ENCODE results near the gene PDGFD.

Gene PDGFD

DNA sequence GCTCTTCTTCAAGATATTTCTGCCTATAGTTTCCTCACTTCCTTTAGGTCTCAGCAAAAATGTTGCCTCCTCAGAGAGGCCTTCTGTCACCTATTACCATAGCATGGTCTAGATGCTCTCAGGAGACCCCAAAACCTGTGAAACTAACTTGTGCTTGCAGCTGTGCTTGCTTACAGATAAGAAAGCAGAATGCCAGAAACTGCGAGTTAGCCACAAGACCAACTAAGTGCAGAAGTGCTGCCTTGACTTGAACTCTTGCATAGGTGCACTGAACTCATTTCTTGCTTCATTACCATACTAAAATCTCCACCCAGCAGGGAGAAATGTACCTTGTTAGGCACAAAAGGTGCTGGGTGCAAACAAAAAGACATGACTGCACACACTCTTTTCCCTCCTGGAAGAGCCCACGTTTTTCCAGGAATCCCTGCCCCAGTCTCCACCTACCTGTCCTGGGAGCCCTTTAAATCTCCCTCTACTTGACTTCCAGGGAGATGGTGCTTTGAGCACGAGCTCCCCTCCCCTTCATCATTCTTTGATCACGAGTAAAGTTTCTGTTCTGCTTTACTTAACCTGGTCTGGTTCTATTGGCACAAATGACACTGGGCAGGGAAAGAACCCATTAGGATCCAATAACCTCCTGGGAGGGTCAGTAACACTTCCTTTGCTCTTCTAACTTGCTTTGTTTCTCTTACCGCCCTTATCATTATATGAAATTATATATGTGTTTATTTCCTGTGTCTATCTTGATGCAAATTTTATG is 265.2 kb downstream of the PDGFD start:
- TF ChIP-seq EGR1 (IDR thresholded peaks at IDR 0.05) = no peak
- no peak for TF ChIP-seq FOXM1 (IDR thresholded peaks at IDR 0.05; ENCODE audit: borderline replicate concordance, low read depth)
- TF ChIP-seq, protein P1, sequence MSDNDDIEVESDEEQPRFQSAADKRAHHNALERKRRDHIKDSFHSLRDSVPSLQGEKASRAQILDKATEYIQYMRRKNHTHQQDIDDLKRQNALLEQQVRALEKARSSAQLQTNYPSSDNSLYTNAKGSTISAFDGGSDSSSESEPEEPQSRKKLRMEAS (IDR thresholded peaks at IDR 0.05) = no peak
- no peak for TF ChIP-seq NFIC (IDR thresholded peaks at IDR 0.05)
- TF ChIP-seq EP300 (IDR thresholded peaks at IDR 0.05; ENCODE audit: borderline replicate concordance) = no peak
- no peak for TF ChIP-seq CREB1 (IDR thresholded peaks at IDR 0.05; ENCODE audit: low read depth)
- TF ChIP-seq TCF12 (IDR thresholded peaks at IDR 0.05; ENCODE audit: low read depth) = no peak
- TF ChIP-seq ZBTB7A (IDR thresholded peaks at IDR 0.05; ENCODE audit: low read depth) = no peak
- TF ChIP-seq REST (IDR thresholded peaks at IDR 0.05; ENCODE audit: low read depth) = no peak

GRCh38 chr11:103898065-103898464 is 265.9 kb downstream of the PDGFD start:
- TF ChIP-seq FOXM1 (IDR thresholded peaks at IDR 0.05; ENCODE audit: borderline replicate concordance, low read depth) (no peak), YY1 (IDR thresholded peaks at IDR 0.05; ENCODE audit: low read depth) (no peak), TAF1 (IDR thresholded peaks at IDR 0.05; ENCODE audit: low read depth) (no peak), CREB1 (IDR thresholded peaks at IDR 0.05; ENCODE audit: low read depth) (no peak), TCF12 (IDR thresholded peaks at IDR 0.05; ENCODE audit: low read depth) (no peak)
- TF ChIP-seq, protein P2, sequence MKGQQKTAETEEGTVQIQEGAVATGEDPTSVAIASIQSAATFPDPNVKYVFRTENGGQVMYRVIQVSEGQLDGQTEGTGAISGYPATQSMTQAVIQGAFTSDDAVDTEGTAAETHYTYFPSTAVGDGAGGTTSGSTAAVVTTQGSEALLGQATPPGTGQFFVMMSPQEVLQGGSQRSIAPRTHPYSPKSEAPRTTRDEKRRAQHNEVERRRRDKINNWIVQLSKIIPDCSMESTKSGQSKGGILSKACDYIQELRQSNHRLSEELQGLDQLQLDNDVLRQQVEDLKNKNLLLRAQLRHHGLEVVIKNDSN (IDR thresholded peaks at IDR 0.05) = no peak

DNA sequence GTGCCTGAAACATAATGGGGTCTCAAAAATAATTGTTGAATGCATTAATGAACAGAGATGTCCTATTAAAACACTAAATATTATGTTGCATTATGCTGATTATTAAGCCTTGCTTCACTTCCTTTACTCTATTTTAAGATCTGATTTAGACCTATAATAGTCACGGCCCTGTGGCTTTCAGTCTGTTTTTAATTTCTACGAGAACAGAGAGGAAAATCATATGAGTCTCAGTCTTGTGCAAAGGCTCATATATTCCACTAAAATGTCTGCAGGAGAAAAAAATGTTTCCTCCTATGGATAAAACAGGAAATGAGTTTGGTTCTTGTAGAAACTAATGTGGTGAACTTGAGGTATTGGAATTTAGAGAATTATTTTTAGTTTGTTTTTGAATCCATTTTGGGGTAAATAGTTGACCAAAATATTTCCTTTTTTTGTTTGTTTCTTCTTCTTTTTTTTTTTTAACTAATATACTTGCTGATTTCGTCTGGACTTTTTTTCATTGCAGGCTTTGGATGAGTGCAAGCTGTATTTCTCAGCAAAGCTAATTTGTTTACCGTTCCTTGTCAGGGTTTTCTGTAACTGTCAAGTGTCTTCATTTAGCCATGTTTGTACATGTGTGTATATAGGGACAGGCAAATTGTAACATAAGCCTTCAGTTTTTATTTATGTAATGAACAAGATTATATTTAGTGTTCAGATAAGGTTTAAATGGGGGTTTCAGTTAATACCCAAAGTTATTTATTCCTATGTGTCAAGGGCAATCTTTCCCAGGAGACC is 266.6 kb downstream of the PDGFD start:
- no peak for TF ChIP-seq EP300 (IDR thresholded peaks at IDR 0.05; ENCODE audit: borderline replicate concordance)
- no peak for TF ChIP-seq EGR1 (IDR thresholded peaks at IDR 0.05)
- TF ChIP-seq NFIC (IDR thresholded peaks at IDR 0.05) = no peak
- TF ChIP-seq CEBPB (IDR thresholded peaks at IDR 0.05) = no peak

DNA sequence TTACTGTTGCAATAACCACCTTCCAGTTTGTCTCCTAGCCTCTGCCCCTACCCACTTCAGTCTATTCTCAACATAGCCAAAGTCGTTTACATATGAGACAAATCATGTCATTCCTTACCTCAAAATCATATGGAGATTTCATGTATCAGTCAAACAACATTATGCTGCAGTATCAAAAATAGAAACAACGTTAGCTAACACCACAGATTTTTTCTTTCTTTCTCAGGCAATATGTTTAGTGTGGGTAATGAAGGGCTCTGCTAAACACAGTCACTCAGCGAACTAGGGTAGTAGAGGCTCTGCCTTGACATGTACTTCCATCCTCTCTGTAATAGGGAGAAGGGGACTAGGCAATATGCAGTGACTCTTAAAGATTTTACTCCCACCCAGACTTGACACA is 268.8 kb downstream of the PDGFD start:
- TF ChIP-seq NFIC (IDR thresholded peaks at IDR 0.05) = no peak
- no peak for TF ChIP-seq EGR1 (IDR thresholded peaks at IDR 0.05)
- TF ChIP-seq TCF12 (IDR thresholded peaks at IDR 0.05; ENCODE audit: low read depth) = no peak
- no peak for TF ChIP-seq TAF1 (IDR thresholded peaks at IDR 0.05; ENCODE audit: low read depth)
- TF ChIP-seq REST (IDR thresholded peaks at IDR 0.05; ENCODE audit: low read depth) = no peak
- no peak for TF ChIP-seq EP300 (IDR thresholded peaks at IDR 0.05; ENCODE audit: borderline replicate concordance)
- TF ChIP-seq ZBTB7A (IDR thresholded peaks at IDR 0.05; ENCODE audit: low read depth) = no peak
- no peak for TF ChIP-seq TEAD4 (IDR thresholded peaks at IDR 0.05)
- no peak for TF ChIP-seq FOXM1 (IDR thresholded peaks at IDR 0.05; ENCODE audit: borderline replicate concordance, low read depth)
- TF ChIP-seq CEBPB (IDR thresholded peaks at IDR 0.05) = no peak
- no peak for TF ChIP-seq YY1 (IDR thresholded peaks at IDR 0.05; ENCODE audit: low read depth)
- no peak for TF ChIP-seq RAD21 (IDR thresholded peaks at IDR 0.05; ENCODE audit: low read depth)
- TF ChIP-seq CREB1 (IDR thresholded peaks at IDR 0.05; ENCODE audit: low read depth) = no peak

DNA sequence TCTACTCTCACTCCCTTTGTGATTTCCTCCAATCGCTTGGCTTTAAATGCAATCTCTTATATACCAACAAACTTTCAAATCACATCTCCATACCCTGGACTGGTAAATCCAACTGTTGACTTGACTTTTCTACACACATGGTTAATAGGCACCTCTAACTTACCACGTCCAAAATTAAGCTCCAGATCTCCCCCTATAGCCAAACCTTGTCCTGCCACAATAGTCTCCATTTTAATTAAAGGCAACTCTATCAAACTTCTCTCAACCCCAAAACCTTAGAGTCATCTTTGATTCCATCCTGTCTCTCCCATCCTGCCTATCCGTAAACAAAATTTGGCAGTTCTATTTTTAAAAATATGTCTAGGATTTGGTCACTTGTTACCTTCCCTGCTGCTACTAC is 269.3 kb downstream of the PDGFD start:
- TF ChIP-seq CEBPB (IDR thresholded peaks at IDR 0.05) (no peak), EGR1 (IDR thresholded peaks at IDR 0.05) (no peak), FOXM1 (IDR thresholded peaks at IDR 0.05; ENCODE audit: borderline replicate concordance, low read depth) (no peak), TEAD4 (IDR thresholded peaks at IDR 0.05) (no peak), YY1 (IDR thresholded peaks at IDR 0.05; ENCODE audit: low read depth) (no peak), TAF1 (IDR thresholded peaks at IDR 0.05; ENCODE audit: low read depth) (no peak), REST (IDR thresholded peaks at IDR 0.05; ENCODE audit: low read depth) (no peak), NFIC (IDR thresholded peaks at IDR 0.05) (no peak), ZBTB7A (IDR thresholded peaks at IDR 0.05; ENCODE audit: low read depth) (no peak), EP300 (IDR thresholded peaks at IDR 0.05; ENCODE audit: borderline replicate concordance) (no peak), RAD21 (IDR thresholded peaks at IDR 0.05; ENCODE audit: low read depth) (no peak)
- TF ChIP-seq, protein P1 (IDR thresholded peaks at IDR 0.05) = no peak
- TF ChIP-seq, protein P2 (IDR thresholded peaks at IDR 0.05) = no peak

Measured in Ishikawa (cell line).